ENCODE data around the gene CISH.

Gene CISH

DNA sequence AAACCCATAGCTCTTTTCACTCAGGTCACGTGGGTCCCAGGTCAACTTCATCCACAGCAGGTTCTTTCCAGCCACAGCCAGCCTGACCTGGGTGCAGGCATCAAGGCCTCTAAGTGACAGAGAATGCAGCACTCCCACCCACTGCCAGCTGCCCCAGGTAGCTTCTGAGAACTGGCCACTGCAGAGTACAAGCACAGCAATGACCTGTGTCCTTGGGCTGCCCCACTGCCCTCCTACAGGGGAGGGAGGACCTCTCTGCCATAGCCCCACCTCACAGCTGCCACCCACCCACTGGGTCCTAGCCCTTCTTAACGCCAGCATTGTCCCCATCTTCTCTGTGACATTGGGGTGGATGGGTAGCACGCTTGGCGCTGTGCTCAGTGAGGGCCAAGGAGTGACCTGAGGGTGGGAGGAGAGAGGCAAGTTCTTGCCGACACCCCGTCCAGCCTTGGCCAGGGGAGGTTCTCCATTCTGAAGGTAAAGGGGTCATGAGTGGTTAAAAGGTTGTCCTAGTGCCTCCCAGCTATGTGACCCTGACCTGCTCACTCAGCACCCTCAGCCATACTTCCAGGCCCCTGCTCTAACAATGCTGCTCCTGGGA, 12.4 kb downstream of the CISH start:
- DNase-seq (ENCODE audit: low read depth): no peak

GRCh38 chr3:50594253-50594785, 17.3 kb downstream of the CISH start:
- DNase-seq (ENCODE audit: low read depth): no peak

GRCh38 chr3:50592568-50592967, 19.0 kb downstream of the CISH start:
- DNase-seq (ENCODE audit: low read depth): no peak

GRCh38 chr3:50591196-50591741, 20.3 kb downstream of the CISH start:
- DNase-seq (ENCODE audit: low read depth): no peak

- DNase-seq (ENCODE audit: low read depth): peak; percentile 47
These were observed 22.7 kb downstream of the CISH start for GRCh38 chr3:50588759-50589433.

DNA sequence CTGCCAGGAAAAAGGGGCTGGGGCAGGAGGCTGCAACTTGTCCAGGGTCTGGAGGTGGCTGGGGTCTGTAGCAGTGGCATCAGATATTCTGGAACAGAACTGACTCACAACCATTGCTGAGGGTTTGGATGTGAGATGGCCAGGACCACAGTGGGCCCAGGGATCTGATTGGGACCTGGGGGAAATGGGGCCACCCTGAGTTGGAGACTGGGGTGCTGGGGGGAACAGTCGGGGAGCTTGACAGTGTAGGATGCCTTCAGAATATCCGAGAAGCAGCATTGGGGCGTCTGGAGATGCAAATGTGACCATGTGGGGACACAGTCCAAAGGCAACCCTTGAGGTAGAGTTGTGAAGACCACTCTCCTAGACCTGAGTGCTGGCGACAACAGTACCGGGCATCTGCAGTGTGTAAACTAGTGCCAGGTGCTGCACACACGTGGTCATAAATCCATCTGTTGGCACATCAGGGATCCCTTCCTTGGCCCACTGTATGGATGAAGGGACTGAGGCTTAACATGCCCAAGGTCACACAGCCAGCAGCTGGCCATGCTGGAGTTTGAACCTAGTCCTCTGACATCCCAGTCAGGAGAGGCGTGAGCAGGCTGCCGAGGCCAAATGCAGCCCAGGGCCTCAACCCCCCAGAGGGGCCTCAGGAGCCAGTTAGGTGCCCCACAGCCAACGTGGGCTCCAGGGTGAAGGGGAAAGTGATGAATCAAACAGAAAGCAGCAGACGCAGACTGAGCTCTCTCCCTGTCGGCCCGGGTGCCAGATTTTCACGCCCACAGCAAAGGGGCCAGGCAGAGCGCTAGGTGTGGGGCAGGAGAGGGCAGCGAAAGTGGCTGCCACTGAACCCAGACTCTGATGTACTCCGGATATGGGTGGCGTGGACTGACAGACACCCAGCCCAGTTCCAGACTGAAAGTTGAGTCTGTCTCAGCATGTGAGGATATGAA, 23.5 kb downstream of the CISH start:
- no peak for DNase-seq (ENCODE audit: low read depth)

- DNase-seq (ENCODE audit: low read depth): peak; percentile 16
These were observed 24.2 kb downstream of the CISH start for GRCh38 chr3:50587373-50587772.

DNA sequence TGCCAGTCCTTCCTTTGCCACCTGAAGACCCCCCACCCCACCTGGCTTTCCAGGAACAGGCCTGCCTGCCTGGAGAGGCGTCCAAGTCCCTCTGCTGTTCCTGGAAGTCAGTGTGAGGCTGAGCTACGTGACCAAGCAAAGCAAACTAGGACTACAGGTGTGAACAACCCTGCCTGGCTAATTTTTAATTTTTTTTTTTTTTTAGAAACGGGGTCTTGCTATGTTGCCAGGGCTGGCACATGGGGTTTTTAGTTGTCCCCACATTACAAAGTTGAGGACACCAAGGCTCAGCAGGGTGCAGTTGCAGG, 24.9 kb downstream of the CISH start:
- DNase-seq (ENCODE audit: low read depth): no peak

DNA sequence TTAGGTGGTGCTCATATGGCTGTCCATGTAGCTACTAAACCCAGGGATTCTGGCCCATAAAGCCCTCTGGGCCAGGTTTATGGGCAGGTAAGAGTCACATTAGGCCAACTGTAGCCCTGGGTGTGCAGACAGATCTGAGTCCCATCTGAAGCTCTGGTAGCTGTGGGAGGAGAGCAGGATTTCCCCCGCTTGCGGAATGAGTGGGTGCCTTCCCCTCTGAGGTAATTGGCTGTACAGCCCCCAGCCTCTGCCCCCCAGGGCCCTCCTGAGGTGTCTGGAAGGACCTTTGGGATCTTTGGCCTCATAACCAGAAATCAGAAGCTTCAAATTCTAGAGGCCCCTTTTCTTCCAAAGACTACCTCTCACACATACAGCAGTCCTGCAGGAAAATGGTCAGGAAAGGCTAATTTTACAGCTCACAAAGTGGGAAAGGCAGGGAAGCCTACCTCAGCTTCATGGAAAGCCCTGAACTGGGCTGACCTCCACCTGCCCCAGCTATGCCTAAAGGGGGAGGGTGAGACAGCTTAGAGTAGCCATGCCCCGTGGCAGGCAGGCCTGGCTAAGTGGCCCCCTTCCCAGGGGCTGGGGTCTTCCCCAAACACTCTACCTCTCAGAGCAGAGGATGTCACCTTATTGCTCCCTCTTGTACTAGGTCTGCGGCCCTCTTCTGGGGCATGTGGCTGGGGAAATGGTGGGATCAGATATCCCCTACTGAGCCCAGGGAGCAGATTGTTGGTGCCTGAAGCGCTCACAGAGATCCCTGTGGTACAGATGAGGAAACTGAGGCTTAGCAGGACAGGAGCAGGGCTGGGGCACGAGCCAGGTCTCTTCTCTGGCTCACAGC, 25.4 kb downstream of the CISH start:
- no peak for DNase-seq (ENCODE audit: low read depth)

- peak; percentile 54 for DNase-seq (ENCODE audit: low read depth)
These were observed 27.2 kb downstream of the CISH start for GRCh38 chr3:50584391-50584790.

DNA sequence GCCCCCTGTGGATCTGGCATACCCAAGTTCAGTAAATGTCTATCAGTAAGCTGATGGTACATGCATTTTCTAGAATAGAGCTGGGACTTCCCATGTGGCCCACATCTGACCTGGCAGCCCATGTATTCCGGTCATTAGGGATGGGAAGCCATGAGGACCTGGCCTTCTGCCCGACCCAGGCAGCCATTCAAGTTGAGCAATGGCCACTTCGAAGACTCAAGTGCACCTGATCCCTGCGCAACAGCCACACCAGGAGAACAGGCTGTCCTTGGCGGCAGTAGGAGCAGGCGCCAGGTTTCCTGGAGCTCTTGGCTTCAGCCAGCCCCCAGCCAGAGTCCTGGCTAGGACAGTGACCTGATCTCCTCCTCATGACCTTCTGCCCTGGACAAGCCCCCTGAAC, 27.7 kb downstream of the CISH start:
- no peak for DNase-seq (ENCODE audit: low read depth)

GRCh38 chr3:50582083-50582482, 29.5 kb downstream of the CISH start:
- DNase-seq (ENCODE audit: low read depth): no peak

- DNase-seq (ENCODE audit: low read depth): no peak
These were observed 30.1 kb downstream of the CISH start for GRCh38 chr3:50581459-50581842.

DNA sequence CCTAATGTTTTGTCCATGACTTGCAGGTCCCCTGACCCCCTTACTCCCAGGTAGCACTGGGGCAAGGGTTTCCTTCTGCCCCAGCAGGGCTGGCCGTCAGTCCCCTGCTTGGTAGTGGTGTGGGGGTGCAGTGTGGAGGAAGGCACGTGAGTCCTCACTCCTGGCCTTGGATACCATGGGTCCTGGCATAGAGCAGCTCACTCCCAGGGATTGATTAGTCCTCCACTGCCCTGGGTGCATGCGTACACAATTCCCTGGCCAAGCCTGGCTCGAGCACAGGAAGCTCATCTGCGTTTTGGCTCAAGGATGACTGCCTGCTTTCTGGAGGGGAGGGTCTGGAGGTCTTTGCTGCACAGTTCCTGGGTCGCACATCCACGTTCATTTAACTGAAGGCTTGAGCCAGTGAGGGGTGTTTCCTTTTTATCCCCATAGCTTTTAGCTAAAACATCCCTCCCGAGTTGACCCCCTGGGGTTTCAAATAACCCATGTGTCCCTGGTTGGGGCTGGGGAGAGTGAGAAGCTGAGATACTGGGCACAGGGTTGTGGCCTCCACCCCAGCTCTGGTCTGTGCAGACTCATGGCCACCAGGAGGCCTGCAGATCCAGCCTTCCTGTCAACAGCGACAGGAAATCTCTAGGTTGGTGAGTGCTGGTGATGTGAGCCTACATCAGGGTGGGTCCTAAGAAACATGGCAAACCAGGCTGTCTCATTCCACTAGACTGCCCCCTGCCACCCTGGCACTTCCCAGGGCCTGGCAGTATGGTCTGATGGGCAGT, 30.7 kb downstream of the CISH start:
- no peak for DNase-seq (ENCODE audit: low read depth)

GRCh38 chr3:50577348-50577747, 34.2 kb downstream of the CISH start:
- DNase-seq (ENCODE audit: low read depth): no peak

DNA sequence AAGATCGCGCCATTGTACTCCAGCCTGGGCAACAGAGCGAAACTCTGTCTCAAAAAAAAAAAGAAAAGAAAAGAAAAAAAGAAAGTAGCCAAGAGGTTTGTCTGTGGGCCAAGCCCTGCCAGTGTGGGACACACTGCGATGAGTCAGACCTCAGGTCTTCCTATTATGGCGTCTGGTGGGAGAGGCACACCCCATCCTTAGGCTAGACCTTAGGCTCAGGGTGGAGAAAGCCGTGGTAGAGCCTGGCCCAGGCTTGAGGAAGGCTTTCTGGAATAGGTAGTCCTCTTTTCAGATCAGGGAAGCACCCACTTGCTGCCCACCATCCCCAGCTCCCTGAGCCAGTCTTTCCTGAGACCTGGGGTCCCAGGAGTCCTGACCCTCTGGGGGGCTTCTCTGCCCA, 36.2 kb downstream of the CISH start:
- DNase-seq (ENCODE audit: low read depth): peak; percentile 12

- DNase-seq (ENCODE audit: low read depth): no peak
These were observed 37.1 kb downstream of the CISH start for GRCh38 chr3:50574444-50574831.

DNA sequence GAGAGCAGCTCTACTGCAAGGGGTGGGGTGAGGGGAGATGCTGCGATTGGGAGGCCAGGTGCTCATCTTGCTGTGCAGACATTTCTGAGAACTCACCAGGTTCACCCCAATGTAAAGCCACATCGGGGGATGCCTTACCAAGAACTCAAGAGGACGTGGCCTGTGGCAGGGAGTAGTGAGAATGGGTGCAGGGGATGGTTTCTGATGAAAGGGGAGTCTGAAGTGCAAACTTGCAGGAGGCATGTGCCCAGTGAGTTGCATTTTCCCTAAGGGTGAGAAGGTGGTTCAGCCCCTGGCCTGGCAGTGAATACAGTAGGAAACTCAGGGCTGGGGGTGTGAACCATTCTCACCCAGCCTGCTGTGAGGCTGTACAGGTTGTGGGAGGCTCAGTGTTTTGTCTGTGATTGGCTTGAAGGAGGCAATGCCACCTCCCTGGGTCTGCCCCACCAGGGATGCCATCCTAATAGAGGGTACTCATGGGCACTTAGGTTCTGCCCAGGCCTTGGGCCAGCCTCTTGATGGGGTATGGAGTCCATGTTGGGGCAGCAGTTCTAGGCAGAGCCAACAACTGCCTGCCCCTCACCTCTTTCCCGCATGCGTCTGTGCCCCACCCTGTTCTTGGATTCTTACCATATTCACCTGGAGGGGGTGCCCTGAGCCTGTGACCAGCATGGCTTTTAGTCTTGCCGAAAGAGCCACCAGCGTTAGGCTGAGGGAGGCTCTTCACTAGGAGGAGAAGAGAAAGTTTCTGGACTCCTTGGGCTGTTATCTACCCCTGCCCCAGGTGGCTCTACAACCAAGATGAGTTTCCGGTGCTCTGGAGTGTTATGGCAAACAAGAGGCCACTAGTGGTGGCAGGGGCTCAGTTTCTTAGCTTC, 37.8 kb downstream of the CISH start:
- DNase-seq (ENCODE audit: low read depth): no peak

DNA sequence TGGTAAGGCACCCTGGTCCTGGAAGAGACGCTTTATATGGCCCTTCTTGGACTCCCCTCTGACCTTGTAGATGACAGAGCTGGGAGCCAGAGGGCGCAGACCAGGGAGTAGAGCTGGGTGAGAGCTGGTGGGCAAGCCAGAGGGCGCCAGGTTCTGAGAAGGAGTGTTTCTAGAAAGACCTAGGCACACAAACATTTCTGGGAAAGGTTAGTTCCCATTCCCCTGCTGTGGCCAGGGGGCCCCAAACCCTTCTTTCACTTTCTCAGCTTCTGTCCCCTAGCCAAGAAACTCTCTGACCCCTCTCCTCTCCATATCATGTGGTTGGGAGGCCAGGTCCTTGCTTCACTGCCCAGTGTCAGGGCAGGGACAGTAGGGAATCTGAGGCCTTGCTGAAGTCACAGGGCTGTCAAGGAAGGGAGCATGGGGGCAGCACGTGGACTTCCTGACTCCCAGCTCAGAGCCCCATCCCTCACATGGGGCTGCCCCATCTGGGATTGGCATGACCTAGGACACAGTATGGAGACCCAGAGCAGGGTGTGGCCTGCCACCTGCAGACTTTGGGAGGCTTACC, 38.7 kb downstream of the CISH start:
- no peak for DNase-seq (ENCODE audit: low read depth)

- peak; percentile 57 for DNase-seq (ENCODE audit: low read depth)
These were observed 39.4 kb downstream of the CISH start for GRCh38 chr3:50572158-50572557.
